Measurements from ENCODE around the gene HCRTR1. TPM values are rescaled to one million over a fixed set of nuclear protein-coding genes. Genes with fewer than 3 reads are reported as not detected.

The HCRTR1 gene
- total RNA-seq, 1 donor from 2014 or later = 0.98 TPM

GRCh38 chr1:31587720-31588423 is 29.6 kb upstream of the HCRTR1 start:
- DNase-seq (ENCODE audit: low spot score in 2 of 2, unreplicated experiment in 2 of 2) = peak in 1 of 2 experiments; percentile 50

GRCh38 chr1:31588751-31589515 is 28.6 kb upstream of the HCRTR1 start:
- Mint-ChIP-seq H3K4me1 (peaks cover 39% of the 10 kb centered on the region), H3K9me3 (no peaks in the 10 kb centered on the region), H3K4me3 (peak overlapping the region; percentile 42), H3K36me3 (peaks cover 13% of the 10 kb centered on the region), H3K27me3 (ENCODE audit: low read depth) (no peaks in the 10 kb centered on the region), H3K27ac (peak overlapping the region; percentile 87)
- TF ChIP-seq CTCF (IDR thresholded peaks at IDR 0.05; ENCODE audit: unreplicated experiment) = no peak
- DNase-seq (ENCODE audit: low spot score in 2 of 2, unreplicated experiment in 2 of 2) = peak in 1 of 2 experiments; percentile 47

More at GRCh38 chr1:31587720-31588423, 29.6 kb upstream of the HCRTR1 start:
- peak; percentile 43 for TF ChIP-seq CTCF (IDR thresholded peaks at IDR 0.05; ENCODE audit: unreplicated experiment)
- Mint-ChIP-seq H3K27ac (peak overlapping the region; percentile 85), H3K4me3 (peak overlapping the region; percentile 4), H3K4me1 (peaks cover 45% of the 10 kb centered on the region), H3K27me3 (ENCODE audit: low read depth) (no peaks in the 10 kb centered on the region), H3K9me3 (no peaks in the 10 kb centered on the region), H3K36me3 (peaks cover 13% of the 10 kb centered on the region)

- Mint-ChIP-seq H3K36me3 (peaks cover 9% of the 10 kb centered on the region), H3K27ac (no peak overlapping the region), H3K4me1 (peaks cover 37% of the 10 kb centered on the region), H3K9me3 (no peaks in the 10 kb centered on the region), H3K4me3 (no peak overlapping the region), H3K27me3 (ENCODE audit: low read depth) (no peaks in the 10 kb centered on the region)
- DNase-seq (ENCODE audit: low spot score in 2 of 2, unreplicated experiment in 2 of 2) = no peak
- TF ChIP-seq CTCF (IDR thresholded peaks at IDR 0.05; ENCODE audit: unreplicated experiment) = no peak
Observed at GRCh38 chr1:31591425-31592093, 25.9 kb upstream of the HCRTR1 start.

GRCh38 chr1:31592132-31592531 is 25.4 kb upstream of the HCRTR1 start:
- H3K4me3 Mint-ChIP-seq = no peak overlapping the region
- no peak overlapping the region for H3K27ac Mint-ChIP-seq
- peaks cover 8% of the 10 kb centered on the region for H3K36me3 Mint-ChIP-seq
- no peaks in the 10 kb centered on the region for H3K27me3 Mint-ChIP-seq (ENCODE audit: low read depth)
- H3K9me3 Mint-ChIP-seq = no peaks in the 10 kb centered on the region
- no peak for DNase-seq (ENCODE audit: low spot score in 2 of 2, unreplicated experiment in 2 of 2)
- TF ChIP-seq CTCF (IDR thresholded peaks at IDR 0.05; ENCODE audit: unreplicated experiment) = no peak
- peaks cover 40% of the 10 kb centered on the region for H3K4me1 Mint-ChIP-seq

GRCh38 chr1:31593136-31593665 is 24.3 kb upstream of the HCRTR1 start:
- H3K36me3 Mint-ChIP-seq = peaks cover under 1% of the 10 kb centered on the region
- H3K9me3 Mint-ChIP-seq = no peaks in the 10 kb centered on the region
- no peak for TF ChIP-seq CTCF (IDR thresholded peaks at IDR 0.05; ENCODE audit: unreplicated experiment)
- no peak for DNase-seq (ENCODE audit: low spot score in 2 of 2, unreplicated experiment in 2 of 2)
- H3K4me3 Mint-ChIP-seq = no peak overlapping the region
- peaks cover 35% of the 10 kb centered on the region for H3K4me1 Mint-ChIP-seq
- H3K27me3 Mint-ChIP-seq (ENCODE audit: low read depth) = no peaks in the 10 kb centered on the region
- no peak overlapping the region for H3K27ac Mint-ChIP-seq

Data from mesothelial cell of epicardium (in vitro differentiated cells).